Peyer's patch (tissue), 4 donors: ENCODE data around the gene C12orf56. TPM values are rescaled to one million over a fixed set of nuclear protein-coding genes. Genes with fewer than 3 reads are reported as not detected.

ENCODE experiments used
- DNase-seq, 3 donors: peaks; one replicate each; pipeline ENCODE4 v3.0.0-alpha.2; 2017 to 2019
- H3K27ac ChIP-seq, 4 donors: fragments of 200-600 bp; sonication (generic); one replicate each; pipeline ENCODE4 v1.5.1; 2016 to 2019
- H3K27me3 ChIP-seq, 2 donors: fragments of 200-600 bp; sonication (generic); one replicate each; pipeline ENCODE4 v1.5.1; 2019
- H3K36me3 ChIP-seq, 3 donors: fragments of 200-600 bp; sonication (generic); one replicate each; pipeline ENCODE4 v1.5.1; 2016 to 2019
- H3K4me1 ChIP-seq, 4 donors: fragments of 200-600 bp; sonication (generic); one replicate each; pipeline ENCODE4 v1.5.1; 2016 to 2019
- H3K4me3 ChIP-seq, 4 donors: fragments of 200-600 bp; sonication (generic); 1 replicate in 3 of 4; 2 replicates in 1 of 4; pipeline ENCODE4 v1.5.1; 2016 to 2019; ENCODE audit warnings: mild to moderate bottlenecking in 1 of 4
- H3K9me3 ChIP-seq, 4 donors: fragments of 200-600 bp; sonication (generic); one replicate each; pipeline ENCODE4 v1.5.1; 2016 to 2019; ENCODE audit warnings: mild to moderate bottlenecking in 1 of 4
- POLR2A ChIP-seq, 2 donors: fragments of 450-650 bp; IDR thresholded peaks; one replicate each; pipeline ENCODE4 v1.5.1; 2017; ENCODE audit warnings: antibody characterized with exemption in 2 of 2, mild to moderate bottlenecking in 2 of 2, moderate library complexity in 2 of 2
- total RNA-seq, 4 donors: library from RNA; depleted of rRNA; stranded (reverse); fragments of >200 nt; gene quantifications; one replicate each; pipeline ENCODE4 v1.1.0, GENCODE V29; 2016
- TF ChIP-seq, protein P1 (sequence below), 6 experiments: fragments of 450-650 bp in 4 of 6; fragments of 200-600 bp in 2 of 6; sonication (generic) in 1 of 6; IDR thresholded peaks; one replicate each; pipeline ENCODE4 v1.5.1; 2017 to 2019; ENCODE audit warnings: antibody characterized with exemption in 6 of 6, mild to moderate bottlenecking in 3 of 6, moderate library complexity in 1 of 6

C12orf56 gene
- total RNA-seq, 4 donors from 2014 or later: not detected

DNA sequence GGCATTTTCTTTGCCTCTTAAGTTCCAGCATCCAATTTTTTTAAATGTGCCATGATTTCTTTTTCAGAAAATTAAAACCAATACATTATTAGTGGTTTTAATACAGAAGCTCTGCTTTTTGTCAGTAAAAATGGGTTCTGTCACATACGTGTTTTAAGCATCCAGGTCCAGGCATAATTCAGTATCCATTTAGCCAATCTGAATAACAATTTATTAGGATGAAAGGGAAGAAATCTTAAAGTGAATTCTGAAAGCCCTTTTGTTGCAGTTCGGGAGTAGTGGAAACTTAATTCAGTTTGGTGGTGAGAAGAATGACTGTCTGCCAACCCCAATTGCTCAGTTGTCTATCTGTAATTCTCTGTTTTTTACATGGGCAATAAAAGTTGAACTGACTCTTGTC lies 20.9 kb upstream of the C12orf56 start:
- no peaks in the 10 kb centered on the region for H3K9me3 ChIP-seq
- no peak overlapping the region for H3K27ac ChIP-seq
- DNase-seq: no peak
- TF ChIP-seq, protein P1, sequence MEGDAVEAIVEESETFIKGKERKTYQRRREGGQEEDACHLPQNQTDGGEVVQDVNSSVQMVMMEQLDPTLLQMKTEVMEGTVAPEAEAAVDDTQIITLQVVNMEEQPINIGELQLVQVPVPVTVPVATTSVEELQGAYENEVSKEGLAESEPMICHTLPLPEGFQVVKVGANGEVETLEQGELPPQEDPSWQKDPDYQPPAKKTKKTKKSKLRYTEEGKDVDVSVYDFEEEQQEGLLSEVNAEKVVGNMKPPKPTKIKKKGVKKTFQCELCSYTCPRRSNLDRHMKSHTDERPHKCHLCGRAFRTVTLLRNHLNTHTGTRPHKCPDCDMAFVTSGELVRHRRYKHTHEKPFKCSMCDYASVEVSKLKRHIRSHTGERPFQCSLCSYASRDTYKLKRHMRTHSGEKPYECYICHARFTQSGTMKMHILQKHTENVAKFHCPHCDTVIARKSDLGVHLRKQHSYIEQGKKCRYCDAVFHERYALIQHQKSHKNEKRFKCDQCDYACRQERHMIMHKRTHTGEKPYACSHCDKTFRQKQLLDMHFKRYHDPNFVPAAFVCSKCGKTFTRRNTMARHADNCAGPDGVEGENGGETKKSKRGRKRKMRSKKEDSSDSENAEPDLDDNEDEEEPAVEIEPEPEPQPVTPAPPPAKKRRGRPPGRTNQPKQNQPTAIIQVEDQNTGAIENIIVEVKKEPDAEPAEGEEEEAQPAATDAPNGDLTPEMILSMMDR (IDR thresholded peaks at IDR 0.05): no peak
- TF ChIP-seq POLR2A (IDR thresholded peaks at IDR 0.05): no peak
- H3K4me3 ChIP-seq: no peak overlapping the region
- peaks cover 0 to 49% (median 3%) of the 10 kb centered on the region in 3 donors for H3K36me3 ChIP-seq
- no peaks in the 10 kb centered on the region for H3K4me1 ChIP-seq
- no peaks in the 10 kb centered on the region for H3K27me3 ChIP-seq

DNA sequence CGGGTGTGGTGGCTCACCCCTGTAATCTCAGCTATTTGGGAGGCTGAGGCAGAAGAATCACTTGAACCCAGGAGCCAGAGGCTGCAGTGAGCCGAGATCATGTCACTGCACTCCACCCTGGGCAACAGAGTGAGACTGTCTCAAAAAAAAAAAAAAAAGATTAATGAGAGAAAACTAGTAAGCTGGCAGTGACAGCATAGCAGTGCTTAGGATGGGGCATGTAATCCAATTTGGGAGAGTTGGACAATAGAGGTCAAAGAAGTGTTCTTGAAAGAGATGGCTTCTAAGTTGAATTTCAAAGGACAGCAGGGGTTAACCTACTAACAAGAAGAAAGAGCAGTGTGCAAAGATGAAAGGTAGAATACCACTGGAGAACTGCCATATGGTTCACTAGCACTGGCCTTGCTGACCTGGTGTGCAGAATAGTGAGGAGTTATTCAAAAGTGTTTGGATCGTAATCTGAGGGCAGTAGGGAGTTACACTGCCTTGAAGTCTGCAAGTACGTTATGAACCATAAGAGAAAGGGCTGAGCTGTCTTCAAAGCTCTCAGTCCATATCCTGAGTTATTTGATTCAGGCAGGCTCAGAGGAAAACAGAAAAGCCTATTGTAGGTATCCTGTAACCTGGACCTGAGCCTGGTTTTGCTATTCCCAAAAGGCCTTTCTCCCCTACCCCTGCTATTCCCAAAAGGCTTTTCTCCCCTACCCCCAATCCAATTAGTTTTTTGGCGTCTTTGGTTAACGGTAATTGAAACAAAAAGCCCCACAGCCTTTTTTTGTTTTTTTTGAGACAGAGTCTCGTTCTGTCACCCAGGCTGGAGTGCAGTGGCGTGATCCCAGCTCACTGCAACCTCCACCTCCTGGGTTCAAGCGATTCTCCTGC lies 17.0 kb upstream of the C12orf56 start:
- Histone ChIP-seq H3K27ac (no peak overlapping the region), H3K4me1 (peaks cover 0 to 7% (median 5%) of the 10 kb centered on the region in 4 donors), H3K4me3 (no peak overlapping the region), H3K36me3 (peaks cover 0 to 28% (median 3%) of the 10 kb centered on the region in 3 donors), H3K9me3 (no peaks in the 10 kb centered on the region), H3K27me3 (no peaks in the 10 kb centered on the region)
- DNase-seq: no peak
- TF ChIP-seq, protein P1 (IDR thresholded peaks at IDR 0.05): no peak
- TF ChIP-seq POLR2A (IDR thresholded peaks at IDR 0.05): no peak

DNA sequence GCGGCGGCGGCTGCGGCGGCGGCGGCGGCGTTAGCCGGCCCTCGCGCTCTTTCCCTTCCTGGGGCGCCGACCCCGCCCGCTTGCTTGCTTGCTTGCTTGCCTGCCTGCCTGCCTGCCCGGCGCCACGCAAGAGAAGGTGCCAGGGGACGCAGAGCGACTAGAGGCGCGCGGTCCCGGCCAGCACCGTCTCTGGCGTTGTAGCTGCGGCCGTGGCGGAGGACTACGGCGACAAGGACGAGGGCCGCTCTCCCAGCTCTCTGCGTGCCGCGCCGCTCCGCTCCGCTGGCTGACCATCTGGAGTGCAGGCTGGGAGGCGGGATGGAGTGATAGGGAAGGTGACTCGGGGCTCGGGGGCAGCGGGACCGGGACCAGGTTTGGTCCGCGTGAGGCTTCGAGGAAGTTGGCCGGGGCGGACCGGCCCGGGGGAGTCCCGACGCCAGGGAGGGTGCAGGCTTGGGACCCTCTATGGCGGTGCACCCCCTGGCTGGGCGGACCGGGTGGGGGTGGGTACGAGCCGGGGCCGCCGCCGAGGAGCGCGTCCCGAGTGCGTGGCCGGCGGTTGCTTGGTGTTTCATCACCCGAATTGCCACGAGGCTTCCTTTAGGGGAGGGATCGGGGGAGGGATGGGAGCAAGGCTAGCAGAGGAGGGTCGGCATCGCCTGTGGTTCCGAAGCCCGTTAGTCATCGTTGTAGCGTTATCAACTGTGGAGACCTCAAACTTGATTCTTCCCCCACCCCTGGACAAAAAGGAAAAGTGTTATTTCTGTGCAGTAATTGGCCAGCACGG lies 14.1 kb upstream of the C12orf56 start:
- Histone ChIP-seq H3K36me3 (no peaks in the 10 kb centered on the region), H3K4me3 (peak overlapping the region; percentile 79 to 98 (median 90))
- DNase-seq: peak in 2 of 3 donors; percentile 31 to 66

DNA sequence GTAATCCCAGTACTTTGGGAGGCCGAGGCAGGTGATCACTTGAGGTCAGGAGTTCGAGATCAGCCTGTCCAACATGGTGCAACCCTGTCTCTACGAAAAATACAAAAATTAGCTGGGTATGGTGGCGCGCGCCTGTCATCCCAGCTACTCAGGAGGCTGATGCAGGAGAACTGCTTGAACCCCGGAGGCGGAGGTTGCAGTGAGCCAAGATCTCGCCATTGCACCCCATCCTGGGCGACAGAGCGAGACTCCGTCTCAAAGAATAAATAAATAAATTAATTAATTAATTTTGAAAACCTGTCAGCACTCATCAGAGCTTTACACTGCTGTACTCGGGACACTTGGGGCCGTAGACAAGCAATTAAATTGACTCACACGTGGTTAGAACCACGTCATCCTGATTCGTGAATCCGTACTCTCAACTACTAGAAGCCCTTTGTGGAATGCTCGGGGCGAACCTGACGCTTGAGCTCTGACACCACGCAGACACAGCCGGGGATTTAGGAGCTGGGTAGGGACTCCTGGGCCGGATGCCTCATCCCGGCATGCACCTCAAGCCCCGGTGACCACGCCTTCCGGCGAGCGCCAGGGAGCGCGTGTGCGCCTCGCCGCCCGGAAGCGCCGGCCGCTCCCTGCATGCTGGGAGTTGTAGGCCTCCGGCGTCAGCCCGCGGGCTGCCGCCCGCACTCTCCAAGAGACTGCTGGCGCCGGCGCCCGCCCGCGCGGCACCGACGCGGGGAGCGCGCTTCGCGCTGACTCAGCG lies 13.3 kb upstream of the C12orf56 start, which contains the start of gene XPOT:
XPOT (plus strand) TSS at position 686 of the 763 bp plus-strand sequence. CDS start 5,644 bp downstream, outside the sequence.
- H3K27ac ChIP-seq: peak within 1 kb of the TSS; percentile 88 to 98 (median 97)
- no peaks in the 10 kb centered on the region for H3K9me3 ChIP-seq
- peak in 1 of 2 donors; percentile 29 for TF ChIP-seq POLR2A (IDR thresholded peaks at IDR 0.05)
- TF ChIP-seq, protein P1 (IDR thresholded peaks at IDR 0.05): no peak
- no peaks in the 10 kb centered on the region for H3K36me3 ChIP-seq
- DNase-seq: peak; percentile 86 to 96 (median 96)
- H3K4me1 ChIP-seq: peaks cover 0 to 7% (median 5%) of the 10 kb centered on the region in 4 donors
- no peaks in the 10 kb centered on the region for H3K27me3 ChIP-seq
- H3K4me3 ChIP-seq: peak within 1 kb of the TSS; percentile 79 to 98 (median 90)

More for the DNA sequence above, 14.1 kb upstream of the C12orf56 start:
- TF ChIP-seq, protein P1 (IDR thresholded peaks at IDR 0.05): peak in 1 of 6 experiments; percentile 2
- peak in 1 of 2 donors; percentile 72 for TF ChIP-seq POLR2A (IDR thresholded peaks at IDR 0.05)
- Histone ChIP-seq H3K4me1 (peaks cover 0 to 7% (median 5%) of the 10 kb centered on the region in 4 donors), H3K9me3 (no peaks in the 10 kb centered on the region), H3K27me3 (no peaks in the 10 kb centered on the region), H3K27ac (peak overlapping the region; percentile 88 to 98 (median 97))

DNA sequence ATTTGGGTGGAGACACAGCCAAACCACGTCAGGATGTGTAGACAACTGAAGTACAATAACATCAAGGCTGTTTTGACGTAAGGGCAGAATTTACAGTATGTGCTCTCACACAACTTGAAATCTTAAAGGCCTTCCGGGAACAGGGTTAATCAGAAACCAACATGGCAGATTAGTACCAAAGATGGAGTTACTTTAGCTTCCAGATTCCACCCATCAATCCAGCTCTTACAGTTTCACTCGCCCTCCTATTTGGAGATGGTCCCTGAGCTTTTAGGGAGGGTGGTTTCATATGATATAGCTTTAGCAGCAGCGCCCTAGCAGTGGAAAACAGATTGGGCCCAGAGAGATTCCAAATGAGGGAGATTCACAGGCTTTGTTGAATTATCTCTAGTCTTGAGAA lies 11.6 kb upstream of the C12orf56 start:
- Histone ChIP-seq H3K36me3 (no peaks in the 10 kb centered on the region), H3K27me3 (no peaks in the 10 kb centered on the region), H3K27ac (no peak overlapping the region), H3K4me3 (no peak overlapping the region), H3K9me3 (no peaks in the 10 kb centered on the region), H3K4me1 (peaks cover 0 to 7% (median 5%) of the 10 kb centered on the region in 4 donors)
- TF ChIP-seq POLR2A (IDR thresholded peaks at IDR 0.05): no peak
- TF ChIP-seq, protein P1 (IDR thresholded peaks at IDR 0.05): no peak
- no peak for DNase-seq
